ENCODE data around the gene PADI6.

Gene PADI6

GRCh38 chr1:17350083-17350482 is 21.9 kb upstream of the PADI6 start:
- no peak for TF ChIP-seq POLR2AphosphoS5 (IDR thresholded peaks at IDR 0.05; ENCODE audit: low read depth, low read length)
- no peak for TF ChIP-seq REST (IDR thresholded peaks at IDR 0.05; ENCODE audit: insufficient read depth in 1 of 2, low read depth in 2 of 2, low read length in 2 of 2)
- no peak for TF ChIP-seq SIN3A (IDR thresholded peaks at IDR 0.05; ENCODE audit: borderline replicate concordance, insufficient read depth, low read length)
- no peak for TF ChIP-seq TAF1 (IDR thresholded peaks at IDR 0.05; ENCODE audit: borderline replicate concordance, insufficient read depth, low read length)
- TF ChIP-seq FOXP2 (optimal IDR thresholded peaks at IDR 0.05; ENCODE audit: borderline replicate concordance, extremely low read depth, extremely low read length, insufficient read depth), result no peak

GRCh38 chr1:17350928-17351446 is 21.0 kb upstream of the PADI6 start:
- TF ChIP-seq TAF1 (IDR thresholded peaks at IDR 0.05; ENCODE audit: borderline replicate concordance, insufficient read depth, low read length) (no peak), FOXP2 (optimal IDR thresholded peaks at IDR 0.05; ENCODE audit: borderline replicate concordance, extremely low read depth, extremely low read length, insufficient read depth) (no peak)

- TF ChIP-seq FOXP2 (optimal IDR thresholded peaks at IDR 0.05; ENCODE audit: borderline replicate concordance, extremely low read depth, extremely low read length, insufficient read depth) (no peak), SIN3A (IDR thresholded peaks at IDR 0.05; ENCODE audit: borderline replicate concordance, insufficient read depth, low read length) (no peak), POLR2AphosphoS5 (IDR thresholded peaks at IDR 0.05; ENCODE audit: low read depth, low read length) (no peak), REST (IDR thresholded peaks at IDR 0.05; ENCODE audit: insufficient read depth in 1 of 2, low read depth in 2 of 2, low read length in 2 of 2) (no peak), TAF1 (IDR thresholded peaks at IDR 0.05; ENCODE audit: borderline replicate concordance, insufficient read depth, low read length) (no peak)
Observed at GRCh38 chr1:17351598-17352324, 20.2 kb upstream of the PADI6 start.

GRCh38 chr1:17352419-17352909 is 19.5 kb upstream of the PADI6 start:
- TF ChIP-seq FOXP2 (optimal IDR thresholded peaks at IDR 0.05; ENCODE audit: borderline replicate concordance, extremely low read depth, extremely low read length, insufficient read depth) (no peak), REST (IDR thresholded peaks at IDR 0.05; ENCODE audit: insufficient read depth in 1 of 2, low read depth in 2 of 2, low read length in 2 of 2) (no peak), SIN3A (IDR thresholded peaks at IDR 0.05; ENCODE audit: borderline replicate concordance, insufficient read depth, low read length) (no peak), TAF1 (IDR thresholded peaks at IDR 0.05; ENCODE audit: borderline replicate concordance, insufficient read depth, low read length) (no peak), POLR2AphosphoS5 (IDR thresholded peaks at IDR 0.05; ENCODE audit: low read depth, low read length) (no peak)

GRCh38 chr1:17355898-17356297 is 16.1 kb upstream of the PADI6 start:
- TF ChIP-seq FOXP2 (optimal IDR thresholded peaks at IDR 0.05; ENCODE audit: borderline replicate concordance, extremely low read depth, extremely low read length, insufficient read depth), result no peak
- no peak for TF ChIP-seq TAF1 (IDR thresholded peaks at IDR 0.05; ENCODE audit: borderline replicate concordance, insufficient read depth, low read length)
- TF ChIP-seq REST (IDR thresholded peaks at IDR 0.05; ENCODE audit: insufficient read depth in 1 of 2, low read depth in 2 of 2, low read length in 2 of 2), result no peak
- TF ChIP-seq POLR2AphosphoS5 (IDR thresholded peaks at IDR 0.05; ENCODE audit: low read depth, low read length), result no peak
- no peak for TF ChIP-seq SIN3A (IDR thresholded peaks at IDR 0.05; ENCODE audit: borderline replicate concordance, insufficient read depth, low read length)

Data from PFSK-1 (cell line).